ENCODE measurements around the gene RPE.

- no peak for TF ChIP-seq POLR2A (IDR thresholded peaks at IDR 0.05)
- TF ChIP-seq CTCF (IDR thresholded peaks at IDR 0.05), result no peak
Observed at GRCh38 chr2:210004881-210005280, 2.4 kb downstream of the RPE start.
